Epithelial cell of prostate (primary cell): ENCODE results near the gene IL10.

Source experiments
- DNase-seq: peaks from one replicate; pipeline ENCODE4 v3.0.0-alpha.2; 2011; ENCODE audit warnings: low read depth, low spot score
- H3K27ac ChIP-seq: fragments of 450-650 bp; 2 replicates; pipeline ENCODE4 v1.5.1; 2017; ENCODE audit warnings: mild to moderate bottlenecking

IL10 gene

GRCh38 chr1:206717674-206717989, 54.7 kb downstream of the IL10 start:
- no peak overlapping the region for H3K27ac ChIP-seq
- DNase-seq = no peak
